Fibroblast of skin of right quadriceps (primary cell): Measurements from ENCODE around the gene MMP12.
A peak's percentile ranks its signal among the peaks of the same experiment; 100 is the strongest.

Experiments
- DNase-seq: peaks from one replicate; pipeline ENCODE4 v3.0.0-alpha.2; 2013

Gene MMP12

DNA sequence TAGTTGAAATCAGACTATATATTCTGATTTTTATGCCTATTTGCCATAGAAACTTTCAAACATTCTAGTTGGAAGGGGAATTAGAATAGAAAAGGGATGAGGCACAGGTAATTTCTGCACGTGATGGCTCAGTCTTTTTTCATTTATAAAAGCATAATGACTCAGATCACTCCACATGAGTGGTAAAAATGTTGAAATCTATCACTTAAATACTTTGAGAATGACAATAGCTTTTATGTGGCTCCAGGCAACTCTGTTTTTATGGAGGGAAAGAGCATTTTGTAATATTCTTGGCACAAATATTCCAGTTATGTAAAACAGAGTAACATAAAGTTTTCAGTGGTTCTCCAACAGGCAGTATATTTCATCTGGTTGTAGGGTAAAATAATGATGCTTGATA is 25.5 kb downstream of the MMP12 start:
- DNase-seq, result peak; percentile 85

DNA sequence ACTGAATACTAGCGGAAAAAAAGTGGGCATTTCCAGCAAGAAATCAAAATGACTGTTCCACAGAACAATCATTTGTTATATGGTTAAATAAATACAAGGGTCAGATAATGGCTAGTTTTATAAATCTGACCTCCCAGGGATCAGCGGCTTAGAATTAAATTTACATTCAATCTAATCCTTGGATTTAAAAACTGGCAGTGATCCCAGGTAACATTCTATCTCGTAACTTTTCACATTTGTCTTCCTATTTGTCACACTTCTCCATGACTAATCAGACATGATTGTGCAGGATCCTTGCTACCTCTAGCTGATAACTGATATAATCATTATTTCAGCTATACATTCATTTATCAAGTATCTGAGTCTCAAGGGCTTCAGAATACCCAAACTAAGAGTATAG is 28.5 kb downstream of the MMP12 start:
- peak; percentile 66 for DNase-seq

DNA sequence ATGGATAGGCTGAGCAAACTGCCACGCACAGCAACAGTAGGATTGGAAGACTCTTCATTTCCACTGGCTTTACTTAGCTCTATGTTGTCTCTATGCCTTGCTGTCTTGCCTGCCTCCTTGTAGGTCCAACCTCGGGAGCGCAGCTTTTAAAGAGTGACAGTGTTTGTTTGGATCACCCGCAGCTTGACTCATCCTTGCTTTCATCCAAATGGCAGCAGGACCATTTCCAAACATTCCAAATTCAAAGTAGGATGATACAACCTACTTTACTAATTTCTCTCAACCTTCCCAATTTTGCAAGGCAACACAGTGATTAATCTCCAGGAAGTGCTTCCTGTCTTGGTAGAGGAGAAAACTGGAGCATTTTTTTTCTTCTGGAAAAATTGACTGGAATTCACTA is 31.3 kb downstream of the MMP12 start, which contains the start of gene MMP3:
TSS of gene MMP3 (minus strand) at position 121 of the 400 bp plus-strand sequence. CDS start at position 58, 63 bp downstream.
- peak; percentile 77 for DNase-seq

DNA sequence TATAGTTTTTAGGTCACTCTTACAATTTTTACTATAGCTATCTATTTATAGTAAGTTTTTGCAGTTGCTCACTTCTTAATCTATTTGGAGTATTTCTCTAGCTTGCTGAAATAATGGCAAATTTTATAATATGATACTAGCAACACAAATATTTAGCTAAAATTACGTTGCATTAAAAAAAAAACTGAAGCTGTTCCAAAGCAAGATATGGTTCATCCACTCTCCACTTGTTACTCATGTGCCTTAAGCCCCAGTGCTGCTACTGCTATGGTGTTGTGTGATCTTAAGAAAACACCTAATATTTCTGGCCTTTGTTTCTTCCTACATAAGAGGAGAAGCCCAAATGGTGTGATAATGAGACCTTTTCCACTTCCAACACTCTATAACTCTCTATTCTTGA is 31.9 kb downstream of the MMP12 start:
- DNase-seq, result no peak

DNA sequence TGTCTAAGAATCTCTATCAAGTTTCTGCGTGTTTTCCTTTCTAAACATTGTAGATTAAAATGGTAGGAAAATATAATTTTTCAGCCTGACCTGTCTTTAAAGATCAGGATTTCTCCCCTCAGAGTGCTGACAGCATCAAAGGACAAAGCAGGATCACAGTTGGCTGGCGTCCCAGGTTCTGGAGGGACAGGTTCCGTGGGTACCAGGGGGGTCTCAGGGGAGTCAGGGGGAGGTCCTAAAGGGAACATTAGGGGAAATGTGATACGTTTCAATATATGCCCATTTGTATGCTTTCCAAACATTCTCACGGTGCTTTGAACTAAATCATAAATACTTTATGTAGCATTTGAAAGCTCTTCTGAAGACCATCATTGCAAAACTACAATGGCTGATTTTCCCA is 34.8 kb downstream of the MMP12 start:
- no peak for DNase-seq

DNA sequence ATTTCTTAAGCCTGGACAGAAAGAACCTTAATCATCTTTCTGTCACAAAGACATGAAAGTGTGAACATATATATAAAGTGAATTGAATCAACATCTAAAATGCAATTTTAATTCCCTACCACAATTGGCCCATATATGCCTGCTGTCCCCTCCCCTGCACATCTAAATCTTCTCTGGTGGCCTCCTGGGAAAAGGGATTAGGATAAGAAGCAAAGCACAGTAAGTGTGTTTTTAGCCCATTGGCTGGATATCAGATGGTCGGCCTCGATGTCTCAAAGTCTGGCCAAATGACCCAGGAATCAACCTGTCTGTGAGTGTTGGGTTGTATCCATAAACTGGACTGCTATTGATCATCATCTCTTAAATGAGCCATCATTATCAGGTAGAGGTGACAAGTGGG is 37.1 kb downstream of the MMP12 start:
- no peak for DNase-seq

DNA sequence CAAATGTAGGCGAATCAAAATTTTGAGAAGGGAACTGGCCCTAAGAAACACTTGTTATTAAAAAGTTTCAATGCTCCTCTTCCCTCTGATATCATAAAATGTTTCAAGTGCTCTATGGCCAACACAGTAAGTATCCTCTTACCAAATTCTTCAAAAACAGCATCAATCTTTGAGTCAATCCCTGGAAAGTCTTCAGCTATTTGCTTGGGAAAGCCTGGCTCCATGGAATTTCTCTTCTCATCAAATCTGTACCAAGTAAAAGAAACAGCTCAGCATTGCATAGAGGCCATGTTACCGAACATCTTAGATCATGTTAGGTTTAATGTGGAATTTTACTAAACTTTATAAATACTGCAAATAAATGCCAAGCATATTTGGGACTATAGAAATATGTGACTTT is 37.6 kb downstream of the MMP12 start:
- DNase-seq, result peak; percentile 44

DNA sequence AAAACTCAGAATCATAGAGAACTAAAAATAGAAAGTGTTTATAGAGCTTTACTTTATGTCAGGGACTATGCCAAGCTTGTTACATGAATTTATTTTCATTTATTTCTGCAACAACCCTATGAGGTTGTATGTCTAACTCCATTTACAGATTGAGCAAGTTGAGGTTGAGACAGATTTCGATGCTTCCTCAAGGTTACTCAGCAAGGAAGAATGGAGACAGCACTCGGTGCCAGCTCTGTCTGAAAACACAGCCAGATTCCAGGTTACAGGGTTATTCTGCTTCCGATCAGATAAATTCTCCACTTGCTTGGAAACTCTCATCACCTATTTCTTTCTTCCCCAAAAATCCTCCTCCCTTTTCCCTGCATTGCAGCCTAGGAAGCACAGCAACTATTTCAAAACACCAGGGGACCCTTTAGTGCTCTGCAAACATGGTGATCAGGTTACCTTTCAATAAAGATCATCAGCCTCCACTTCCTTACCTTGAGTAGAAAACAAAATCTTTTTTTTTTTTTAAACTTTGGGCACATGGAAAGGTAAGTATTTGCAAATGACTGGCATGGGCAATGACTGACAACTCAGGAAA is 38.4 kb downstream of the MMP12 start:
- peak; percentile 86 for DNase-seq

DNA sequence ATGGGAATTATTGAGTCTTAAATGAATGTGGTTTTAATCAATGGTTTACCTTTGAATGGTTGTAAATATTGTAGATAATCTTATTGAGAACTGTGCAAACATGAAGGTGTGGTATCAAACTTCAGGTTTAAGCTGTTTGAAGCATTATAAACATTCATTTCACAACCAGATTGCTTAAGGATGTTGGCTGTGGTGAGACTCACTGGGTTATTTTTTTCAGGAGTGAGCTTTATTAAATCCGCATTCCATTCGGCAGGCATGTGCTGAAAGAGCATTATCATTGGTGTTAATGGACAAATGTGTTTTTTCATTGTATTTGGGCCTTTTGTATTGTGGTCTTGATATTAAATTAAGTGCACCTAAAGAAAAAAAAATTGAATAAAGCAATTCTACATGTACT is 41.1 kb downstream of the MMP12 start:
- DNase-seq, result peak; percentile 50

DNA sequence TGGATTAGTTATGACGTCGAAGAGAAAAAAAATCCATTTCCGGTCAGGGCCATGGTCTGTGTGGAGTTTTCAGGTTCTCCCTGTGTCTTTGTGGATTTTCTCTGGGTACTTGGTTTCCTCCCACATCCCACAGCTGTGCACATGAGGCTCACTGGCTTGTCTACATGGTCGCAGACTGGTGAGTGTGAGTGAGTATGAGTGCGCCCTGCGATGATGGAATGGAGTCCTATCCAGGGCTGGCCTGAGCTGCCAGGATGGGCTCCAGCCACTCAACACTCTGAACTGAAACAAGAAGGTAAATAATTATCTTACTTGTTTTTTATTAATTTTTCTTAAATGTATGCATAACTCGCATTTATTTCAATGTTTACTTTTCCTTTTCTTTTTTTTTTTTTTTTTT is 42.2 kb downstream of the MMP12 start:
- DNase-seq, result no peak

DNA sequence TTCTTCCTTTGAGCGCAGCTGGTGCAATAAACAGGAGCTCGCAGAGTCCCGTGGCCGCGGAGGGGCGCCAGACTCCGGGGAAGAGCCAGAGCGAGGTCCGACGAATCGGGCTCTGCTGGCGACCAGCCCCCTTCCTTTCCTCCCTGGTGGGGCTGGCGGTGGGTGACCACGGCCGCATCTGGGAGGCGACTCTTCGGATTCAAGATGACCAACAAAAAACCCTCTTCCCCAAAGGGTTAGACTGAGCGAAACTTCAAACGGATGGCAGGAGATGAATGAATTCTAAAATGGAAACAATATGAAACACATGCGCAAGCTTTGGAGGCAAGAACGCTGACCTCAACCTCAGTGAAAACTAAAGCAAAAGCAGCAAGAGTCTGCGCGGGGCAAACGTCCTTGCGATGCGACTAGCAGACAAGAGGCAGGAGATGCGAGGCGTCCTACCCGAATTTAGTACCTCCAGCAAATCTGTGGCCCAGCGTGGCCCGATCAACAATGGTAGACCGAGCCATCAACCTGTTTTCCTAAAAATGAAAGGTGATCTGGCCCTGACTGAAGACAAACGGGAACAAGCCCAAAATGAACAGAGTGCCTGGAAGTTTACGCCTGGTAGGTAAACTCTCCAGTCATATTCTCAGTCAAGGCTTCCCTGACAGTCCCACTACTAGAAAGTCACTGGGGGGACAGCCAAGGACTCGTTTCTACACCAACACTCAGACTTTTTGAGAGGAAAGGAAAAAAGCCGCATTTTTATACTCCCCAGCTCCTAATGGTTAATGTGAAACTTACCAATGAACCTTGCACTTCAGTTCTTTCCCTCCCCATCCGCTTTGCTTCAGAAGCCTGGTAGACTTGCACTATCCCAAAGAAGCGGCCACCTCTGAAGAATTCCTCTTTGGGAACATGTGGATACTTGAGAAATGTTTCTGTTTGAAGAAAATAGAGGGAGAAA is 43.0 kb downstream of the MMP12 start:
- peak; percentile 74 for DNase-seq

DNA sequence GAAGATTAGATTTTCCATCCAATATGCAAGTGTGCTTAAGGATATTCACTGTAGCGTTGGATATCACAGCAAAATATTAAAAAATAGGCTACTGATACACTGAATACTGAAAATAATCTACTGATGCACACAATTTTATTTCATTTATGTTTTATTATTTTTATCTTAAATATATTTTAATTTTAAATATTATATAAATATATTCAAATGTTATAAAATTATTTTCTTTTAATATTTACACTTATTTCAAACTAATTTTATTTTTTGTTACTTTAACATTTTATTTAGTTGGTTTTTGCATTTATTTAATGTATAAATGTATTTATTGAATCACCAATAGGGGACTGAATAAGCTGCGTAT is 43.7 kb downstream of the MMP12 start:
- DNase-seq, result no peak

DNA sequence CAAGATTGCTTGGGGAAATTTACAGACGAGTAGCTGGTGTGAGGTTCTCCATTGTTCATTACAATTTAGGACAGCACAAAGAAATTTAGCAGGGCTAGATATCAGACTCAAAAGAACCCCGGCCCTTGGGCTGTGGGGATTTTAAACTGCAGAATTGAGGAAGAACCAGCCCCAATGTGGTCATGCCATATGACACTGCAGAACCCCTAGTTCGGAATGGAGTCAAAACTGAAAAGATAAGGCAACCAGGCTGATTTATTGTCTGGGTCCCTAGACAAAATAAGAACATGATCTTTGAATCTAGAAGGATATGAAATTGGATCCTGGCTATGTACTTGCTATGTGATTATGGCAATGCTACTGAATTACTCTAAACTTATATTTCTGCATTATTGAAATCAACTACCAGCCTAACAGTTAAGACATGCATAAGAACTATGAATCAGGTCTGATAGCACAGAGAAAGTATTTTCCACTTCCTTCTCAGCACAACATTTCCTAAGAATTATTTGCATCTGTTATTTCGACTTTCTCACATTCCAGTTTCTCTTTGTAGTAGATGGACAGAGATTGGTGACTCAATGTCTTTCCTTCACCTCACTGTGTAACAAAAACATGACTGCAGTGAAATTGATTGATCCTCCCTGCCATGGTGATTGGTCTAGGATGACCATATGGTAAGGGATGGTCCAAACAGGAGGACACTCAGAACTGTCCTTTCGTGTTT is 44.6 kb downstream of the MMP12 start:
- DNase-seq, result peak; percentile 59

DNA sequence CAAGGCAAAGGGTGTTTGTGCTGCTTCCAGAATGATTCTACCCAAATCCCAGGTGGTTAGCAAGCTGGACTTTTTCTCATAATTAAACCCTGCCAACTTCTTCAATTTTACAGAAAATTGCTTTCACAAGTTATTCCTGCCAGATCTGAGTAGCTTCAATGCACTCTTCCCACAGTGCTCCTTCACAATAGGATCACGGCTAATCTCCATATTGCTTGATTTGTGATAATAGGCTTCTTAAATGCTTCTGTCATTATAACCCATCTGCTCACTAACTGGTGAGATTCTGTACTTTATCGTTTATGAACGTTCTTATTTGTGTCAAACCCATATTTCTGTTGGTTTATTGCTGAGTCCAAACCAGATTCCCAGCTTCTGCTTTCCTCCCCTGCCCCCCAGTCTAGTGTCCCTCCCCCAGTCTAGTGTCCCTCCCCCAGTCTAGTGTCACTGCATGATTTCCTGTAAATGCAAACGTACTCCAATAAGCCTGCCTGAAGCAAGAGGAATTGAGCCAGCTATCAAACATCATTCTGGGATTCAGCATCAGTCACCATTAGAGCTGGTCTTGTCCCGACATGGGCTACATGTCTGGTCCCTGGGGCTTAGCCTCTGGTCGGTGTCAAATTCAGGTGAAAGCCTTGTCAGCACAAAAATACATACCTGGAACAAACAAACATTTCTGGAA is 45.3 kb downstream of the MMP12 start:
- DNase-seq, result no peak

DNA sequence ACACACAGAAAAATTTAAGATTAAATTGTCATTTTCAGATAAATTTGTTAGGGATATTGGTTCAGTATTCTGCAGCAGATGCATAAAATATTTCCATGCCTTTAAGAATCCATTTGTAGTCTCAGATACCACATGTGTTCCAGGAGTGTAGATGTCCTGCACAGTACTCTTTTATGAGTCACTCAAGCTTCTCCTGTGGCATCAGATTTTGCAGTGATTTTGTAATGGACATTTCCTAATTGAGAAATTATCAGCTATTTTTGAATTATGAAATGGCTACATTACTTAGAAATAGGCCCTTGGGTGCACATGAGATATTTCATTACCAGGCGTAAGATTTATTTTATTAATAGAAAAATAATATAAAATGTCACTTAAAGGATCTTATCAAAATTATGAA is 50.2 kb downstream of the MMP12 start:
- peak; percentile 20 for DNase-seq

DNA sequence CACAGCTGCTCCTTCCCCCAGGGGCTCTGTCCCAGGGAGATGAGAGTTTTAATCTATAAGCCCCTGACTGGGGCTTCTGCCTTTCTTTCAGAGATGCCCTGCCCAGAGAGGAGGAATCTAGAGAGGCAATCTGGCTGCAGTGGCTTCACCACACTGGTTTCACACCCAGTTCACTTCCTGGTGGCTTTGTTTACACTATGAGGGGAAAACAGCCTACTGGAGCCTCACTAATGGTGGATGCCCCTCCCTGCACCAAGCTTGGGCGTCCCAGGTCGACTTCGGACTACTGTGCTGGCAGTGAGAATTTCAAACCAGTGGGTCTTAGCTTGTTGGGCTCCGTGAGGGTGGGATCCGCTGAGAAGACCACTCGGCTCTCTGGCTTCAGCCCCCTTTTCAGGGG is 55.3 kb downstream of the MMP12 start:
- DNase-seq, result no peak

DNA sequence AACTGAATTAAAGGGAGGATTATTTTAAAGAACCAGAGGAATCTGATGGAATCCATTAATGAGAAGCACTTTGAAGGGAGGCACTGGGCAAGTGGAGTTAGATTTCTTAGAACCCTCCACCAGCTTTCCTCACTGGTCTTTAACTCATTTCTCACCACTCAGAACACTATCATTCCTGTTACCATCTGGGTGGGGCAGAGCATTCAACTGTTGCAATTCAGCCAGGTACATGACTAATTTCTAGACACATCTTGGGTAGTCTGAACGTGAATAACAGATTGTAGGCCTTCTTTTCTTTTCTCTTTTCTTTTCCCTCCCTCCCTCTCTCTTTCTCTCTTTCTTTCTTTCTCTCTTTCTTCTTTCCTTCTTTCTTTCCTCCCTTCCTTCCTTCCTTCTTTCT is 61.3 kb downstream of the MMP12 start:
- no peak for DNase-seq
